NCI-H1092 (cell line): ENCODE results near the gene XDH.

Experiments used
- DNase-seq: peaks from one replicate; lab custom pipeline; 2025; lab: John Stamatoyannopoulos, UW

XDH gene

GRCh38 chr2:31414601-31415241 lies at the start of gene XDH:
TSS of gene XDH (minus strand) at chr2:31414742. CDS start at chr2:31414666, 76 bp downstream.
- no peak for DNase-seq

GRCh38 chr2:31457651-31458050 lies 43.1 kb upstream of the XDH start:
- DNase-seq, result no peak

- DNase-seq, result no peak
Observed at GRCh38 chr2:31446848-31447247, 32.3 kb upstream of the XDH start.

GRCh38 chr2:31442376-31442775 lies 27.8 kb upstream of the XDH start:
- no peak for DNase-seq

GRCh38 chr2:31440764-31441163 lies 26.2 kb upstream of the XDH start:
- DNase-seq, result no peak

- DNase-seq, result no peak
Observed at GRCh38 chr2:31434911-31435310, 20.4 kb upstream of the XDH start.

GRCh38 chr2:31433541-31433940 lies 19.0 kb upstream of the XDH start:
- no peak for DNase-seq

GRCh38 chr2:31430439-31431165 lies 16.1 kb upstream of the XDH start:
- DNase-seq, result no peak

GRCh38 chr2:31429759-31430438 lies 15.4 kb upstream of the XDH start:
- DNase-seq, result no peak

GRCh38 chr2:31429040-31429439 lies 14.5 kb upstream of the XDH start:
- DNase-seq, result no peak

- DNase-seq, result no peak
Observed at GRCh38 chr2:31428001-31428418, 13.5 kb upstream of the XDH start.

GRCh38 chr2:31426096-31426495 lies 11.6 kb upstream of the XDH start:
- DNase-seq, result no peak

GRCh38 chr2:31421634-31422033 lies 7.1 kb upstream of the XDH start:
- DNase-seq, result no peak

GRCh38 chr2:31420936-31421335 lies 6.4 kb upstream of the XDH start:
- DNase-seq, result no peak

- no peak for DNase-seq
Observed at GRCh38 chr2:31419386-31419785, 4.8 kb upstream of the XDH start.

- no peak for DNase-seq
Observed at GRCh38 chr2:31415421-31415820, 879 bp upstream of the XDH start.

GRCh38 chr2:31413862-31414550 lies 536 bp downstream of the XDH start:
- DNase-seq, result no peak

- no peak for DNase-seq
Observed at GRCh38 chr2:31413025-31413424, 1.5 kb downstream of the XDH start.

- no peak for DNase-seq
Observed at GRCh38 chr2:31411771-31412170, 2.8 kb downstream of the XDH start.

- no peak for DNase-seq
Observed at GRCh38 chr2:31406593-31407385, 7.8 kb downstream of the XDH start.

- DNase-seq, result no peak
Observed at GRCh38 chr2:31404827-31405226, 9.7 kb downstream of the XDH start.

- DNase-seq, result no peak
Observed at GRCh38 chr2:31404302-31404701, 10.2 kb downstream of the XDH start.
